Endothelial cell of umbilical vein (primary cell): ENCODE results near the gene ATRNL1. TPM values are rescaled to one million over a fixed set of nuclear protein-coding genes. Genes with fewer than 3 reads are reported as not detected.

ENCODE experiments used
- BruUV-seq: library from RNA; stranded (reverse); fragments of 400-500 nt; replicated peaks from 2 replicates; lab custom pipeline; 2021; lab: Mats Ljungman, UMichigan
- CTCF ChIA-PET: fragments of 300-600, 350-600 bp; sonication (Branson Sonifier 250); formaldehyde crosslinking; loops from one replicate; lab custom pipeline; 2021; ENCODE audit warnings: antibody characterized with exemption, inconsistent platforms; lab: Charles Lee
- POLR2A ChIA-PET: fragments of 300-600, 350-600 bp; sonication (Branson Sonifier 250); formaldehyde crosslinking; loops from one replicate; lab custom pipeline; 2021; ENCODE audit warnings: antibody characterized with exemption, inconsistent platforms; lab: Charles Lee
- DNase-seq: peaks from one replicate; pipeline ENCODE4 v3.0.0-alpha.2; 2011; ENCODE audit warnings: low read depth, low spot score
- FAIRE-seq: peaks from 2 replicates; lab custom pipeline; 2011; peaks lifted over from hg19 to GRCh38; lab: Jason Lieb, UNC
- H2AFZ ChIP-seq: 2 replicates; pipeline ENCODE4 v1.6.0; 2012; ENCODE audit warnings: low read depth, low read length, control low read depth, inconsistent platforms
- H3K27ac ChIP-seq: 2 replicates; pipeline ENCODE4 v1.5.1; 2011; ENCODE audit warnings: low read depth, mild to moderate bottlenecking, control low read depth, low read length, moderate library complexity; ENCODE audit not compliant: insufficient read depth
- H3K27me3 ChIP-seq, 2 experiments: 2 replicates each; pipeline versions ENCODE4 v1.6.0 to v1.6.1; 2011; ENCODE audit warnings: low read length in 2 of 2, mixed read lengths in 1 of 2; ENCODE audit not compliant: control insufficient read depth in 2 of 2, insufficient read depth in 2 of 2
- H3K36me3 ChIP-seq, 2 experiments: 2 replicates in 1 of 2; 3 replicates in 1 of 2; pipeline ENCODE4 v1.5.1; 2011; ENCODE audit warnings: low read length in 2 of 2, mild to moderate bottlenecking in 1 of 2, moderate library complexity in 1 of 2; ENCODE audit not compliant: control insufficient read depth in 2 of 2, insufficient read depth in 2 of 2; ENCODE audit errors: extremely low read depth in 1 of 2
- H3K4me1 ChIP-seq: 3 replicates; pipeline ENCODE4 v1.5.1; 2011; ENCODE audit warnings: mild to moderate bottlenecking, low read length; ENCODE audit not compliant: control insufficient read depth, insufficient read depth; ENCODE audit errors: extremely low read depth
- H3K4me2 ChIP-seq: 2 replicates; pipeline ENCODE4 v1.6.1; 2011; ENCODE audit warnings: low read length, control low read depth, mixed read lengths; ENCODE audit not compliant: insufficient read depth
- H3K4me3 ChIP-seq, 3 experiments: fragments of 200-600 bp in 1 of 3; sonication (generic), shearing (Covaris generic) in 1 of 3; replicated peaks in 1 of 3; 2 replicates each; pipeline ENCODE4 v1.5.1; 2011 to 2016; ENCODE audit warnings: control low read depth in 3 of 3, low read length in 3 of 3, mild to moderate bottlenecking in 2 of 3, inconsistent platforms in 1 of 3, low read depth in 1 of 3, moderate library complexity in 1 of 3; ENCODE audit not compliant: insufficient read depth in 1 of 3
- H3K79me2 ChIP-seq: 2 replicates; pipeline ENCODE4 v1.6.0; 2012; ENCODE audit warnings: low read length, inconsistent platforms; ENCODE audit not compliant: control insufficient read depth, insufficient read depth
- H3K9ac ChIP-seq: replicated peaks from 2 replicates; pipeline ENCODE3; 2011; ENCODE audit warnings: low read length, control low read depth; ENCODE audit not compliant: insufficient read depth; ENCODE audit errors: extremely low read depth
- H3K9me1 ChIP-seq: replicated peaks from 3 replicates; pipeline ENCODE4 v1.6.0; 2011; ENCODE audit warnings: mild to moderate bottlenecking, low read length; ENCODE audit not compliant: control insufficient read depth, insufficient read depth; ENCODE audit errors: extremely low read depth
- H3K9me3 ChIP-seq: replicated peaks from 2 replicates; pipeline ENCODE4 v1.5.1; 2012; ENCODE audit warnings: low read length, inconsistent platforms; ENCODE audit not compliant: control insufficient read depth, insufficient read depth
- H4K20me1 ChIP-seq: replicated peaks from 2 replicates; pipeline ENCODE3; 2011; ENCODE audit warnings: mild to moderate bottlenecking, low read length; ENCODE audit not compliant: control insufficient read depth, insufficient read depth; ENCODE audit errors: extremely low read depth
- EZH2 ChIP-seq: IDR thresholded peaks from 2 replicates; pipeline ENCODE4 v1.6.1; 2012; ENCODE audit warnings: borderline replicate concordance, low read depth, mild to moderate bottlenecking, moderate library complexity, low read length, inconsistent platforms; ENCODE audit not compliant: severe bottlenecking
- FOS ChIP-seq: IDR thresholded peaks from 2 replicates; pipeline ENCODE4 v1.6.1; 2011; ENCODE audit warnings: mild to moderate bottlenecking, low read length, moderate library complexity, borderline replicate concordance; ENCODE audit not compliant: insufficient read depth
- GATA2 ChIP-seq: IDR thresholded peaks from 2 replicates; pipeline ENCODE4 v1.7.0; 2011; ENCODE audit warnings: low read depth, mild to moderate bottlenecking, moderate library complexity, mixed read lengths, low read length; ENCODE audit not compliant: insufficient read length, insufficient read depth
- JUN ChIP-seq: IDR thresholded peaks from 2 replicates; pipeline ENCODE4 v1.6.1; 2011; ENCODE audit warnings: borderline replicate concordance, low read depth; ENCODE audit not compliant: insufficient read length, insufficient read depth
- MYC ChIP-seq: IDR thresholded peaks from one replicate; pipeline ENCODE4 v1.6.1; 2011; ENCODE audit warnings: mild to moderate bottlenecking, low read depth, low read length
- POLR2A ChIP-seq: IDR thresholded peaks from 2 replicates; pipeline ENCODE4 v1.6.1; 2012; ENCODE audit warnings: low read depth, mild to moderate bottlenecking, control low read depth, low read length
- POLR2AphosphoS5 ChIP-seq: IDR thresholded peaks from 2 replicates; pipeline ENCODE4 v1.6.1; 2012; ENCODE audit warnings: low read depth, mild to moderate bottlenecking, control low read depth, low read length, moderate library complexity; ENCODE audit not compliant: insufficient read depth
- dilution Hi-C: fragments of 300-500 bp; cut with MboI; formaldehyde crosslinking; loops from one replicate; pipeline ENCODE4 v1.15.0; 2019; ENCODE audit warnings: low sequenced_read_pairs; ENCODE audit not compliant: extremely low pct_ligation_motif_present
- intact Hi-C: fragments of 100-400 bp; cut with micrococcal nuclease; formaldehyde crosslinking; loops from one replicate; pipeline ENCODE4 v1.10.0; 2022
- polyA plus RNA-seq, 4 experiments: library from polyadenylated mRNA; depleted of rRNA in 3 of 4; stranded (reverse) in 3 of 4; unstranded in 1 of 4; fragments of >200 nt; gene quantifications; 2 replicates each; pipeline versions ENCODE4 v1.2.1 to v1.2.3, GENCODE V29; 2011 to 2012; ENCODE audit warnings: missing spikeins in 1 of 4
- total RNA-seq: library from RNA; stranded (reverse); gene quantifications from 2 replicates; pipeline ENCODE4 v1.2.3, GENCODE V29; 2021
- TF ChIP-seq, protein P1 (sequence below), 2 donors: IDR thresholded peaks; 1 replicate in 1 of 2; 2 replicates in 1 of 2; pipeline ENCODE4 v1.5.1; 2011; ENCODE audit warnings: low read length in 2 of 2, mild to moderate bottlenecking in 2 of 2, moderate library complexity in 2 of 2, control low read depth in 1 of 2, inconsistent platforms in 1 of 2, low read depth in 1 of 2; ENCODE audit not compliant: insufficient read depth in 1 of 2; ENCODE audit errors: extremely low read depth in 1 of 2
- TF ChIP-seq, protein P2 (sequence below): IDR thresholded peaks from 2 replicates; pipeline ENCODE4 v1.6.1; 2011; ENCODE audit not compliant: insufficient read depth, insufficient read length

ATRNL1 gene
- total and polyA plus RNA-seq, 2 donors (not counting 3 experiments of a cell fraction or from before 2014, with no cell fraction given) = not detected

GRCh38 chr10:115720121-115720520 lies 627.0 kb downstream of the ATRNL1 start:
- Histone ChIP-seq H3K4me3 (no peak overlapping the region), H3K9me3 (no peaks in the 10 kb centered on the region), H2AFZ (no peak overlapping the region), H3K4me1 (no peaks in the 10 kb centered on the region), H4K20me1 (no peaks in the 10 kb centered on the region), H3K27ac (no peak overlapping the region), H3K36me3 (no peaks in the 10 kb centered on the region), H3K4me2 (no peak overlapping the region), H3K79me2 (no peaks in the 10 kb centered on the region), H3K9me1 (no peaks in the 10 kb centered on the region), H3K9ac (no peak overlapping the region), H3K27me3 (no peaks in the 10 kb centered on the region)
- ChIA-PET POLR2A (no interaction called here), CTCF (no interaction called here)
- no peak for TF ChIP-seq FOS
- TF ChIP-seq POLR2AphosphoS5 = no peak
- no peak for TF ChIP-seq JUN
- no peak for TF ChIP-seq GATA2
- TF ChIP-seq, protein P1, sequence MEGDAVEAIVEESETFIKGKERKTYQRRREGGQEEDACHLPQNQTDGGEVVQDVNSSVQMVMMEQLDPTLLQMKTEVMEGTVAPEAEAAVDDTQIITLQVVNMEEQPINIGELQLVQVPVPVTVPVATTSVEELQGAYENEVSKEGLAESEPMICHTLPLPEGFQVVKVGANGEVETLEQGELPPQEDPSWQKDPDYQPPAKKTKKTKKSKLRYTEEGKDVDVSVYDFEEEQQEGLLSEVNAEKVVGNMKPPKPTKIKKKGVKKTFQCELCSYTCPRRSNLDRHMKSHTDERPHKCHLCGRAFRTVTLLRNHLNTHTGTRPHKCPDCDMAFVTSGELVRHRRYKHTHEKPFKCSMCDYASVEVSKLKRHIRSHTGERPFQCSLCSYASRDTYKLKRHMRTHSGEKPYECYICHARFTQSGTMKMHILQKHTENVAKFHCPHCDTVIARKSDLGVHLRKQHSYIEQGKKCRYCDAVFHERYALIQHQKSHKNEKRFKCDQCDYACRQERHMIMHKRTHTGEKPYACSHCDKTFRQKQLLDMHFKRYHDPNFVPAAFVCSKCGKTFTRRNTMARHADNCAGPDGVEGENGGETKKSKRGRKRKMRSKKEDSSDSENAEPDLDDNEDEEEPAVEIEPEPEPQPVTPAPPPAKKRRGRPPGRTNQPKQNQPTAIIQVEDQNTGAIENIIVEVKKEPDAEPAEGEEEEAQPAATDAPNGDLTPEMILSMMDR (IDR thresholded peaks at IDR 0.05; ENCODE audit: extremely low read depth in 1 of 2, insufficient read depth in 1 of 2, low read depth in 1 of 2, low read length in 2 of 2) = no peak
- TF ChIP-seq POLR2A = no peak
- TF ChIP-seq EZH2 = no peak
- no peak for TF ChIP-seq MYC
- TF ChIP-seq, protein P2, sequence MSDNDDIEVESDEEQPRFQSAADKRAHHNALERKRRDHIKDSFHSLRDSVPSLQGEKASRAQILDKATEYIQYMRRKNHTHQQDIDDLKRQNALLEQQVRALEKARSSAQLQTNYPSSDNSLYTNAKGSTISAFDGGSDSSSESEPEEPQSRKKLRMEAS = no peak
- no TSS peak for BruUV-seq
- no peak for FAIRE-seq
- DNase-seq = no peak
- dilution Hi-C loops (no loop called here), intact Hi-C loops (no loop called here)
